T-helper 2 cell treated with Interferon-gamma antibody and Interleukin-4, amounts not matched to agents 5 μg/mL and 100 μg/mL, for 36 hours (primary cell): Measurements from ENCODE around the gene TMEM143.
A peak's percentile ranks its signal among the peaks of the same experiment; 100 is the strongest.
"Not testable (repeated sequence)": the region's sequence is repeated elsewhere in the genome, so short reads cannot be mapped to it uniquely, and the experiment has no call there.

Experiments used
- DNase-seq: peaks from one replicate; pipeline ENCODE4 v3.0.0; 2021; ENCODE audit warnings: low spot score
- H3K27ac Mint-ChIP-seq: one replicate; pipeline ENCODE4 v1.8.0; 2021; ENCODE audit warnings: mild to moderate bottlenecking, mixed read lengths
- H3K27me3 Mint-ChIP-seq: one replicate; pipeline ENCODE4 v1.8.0; 2021; ENCODE audit warnings: low read depth, mixed read lengths
- H3K36me3 Mint-ChIP-seq: one replicate; pipeline ENCODE4 v1.8.0; 2021; ENCODE audit warnings: low read depth, mixed read lengths
- H3K4me1 Mint-ChIP-seq: one replicate; pipeline ENCODE4 v1.8.0; 2021; ENCODE audit warnings: low read depth, mixed read lengths
- H3K4me3 Mint-ChIP-seq: one replicate; pipeline ENCODE4 v1.8.0; 2022; ENCODE audit warnings: mild to moderate bottlenecking, moderate library complexity, mixed read lengths
- H3K9me3 Mint-ChIP-seq: one replicate; pipeline ENCODE4 v1.8.0; 2021; ENCODE audit warnings: mixed read lengths

Gene TMEM143

DNA sequence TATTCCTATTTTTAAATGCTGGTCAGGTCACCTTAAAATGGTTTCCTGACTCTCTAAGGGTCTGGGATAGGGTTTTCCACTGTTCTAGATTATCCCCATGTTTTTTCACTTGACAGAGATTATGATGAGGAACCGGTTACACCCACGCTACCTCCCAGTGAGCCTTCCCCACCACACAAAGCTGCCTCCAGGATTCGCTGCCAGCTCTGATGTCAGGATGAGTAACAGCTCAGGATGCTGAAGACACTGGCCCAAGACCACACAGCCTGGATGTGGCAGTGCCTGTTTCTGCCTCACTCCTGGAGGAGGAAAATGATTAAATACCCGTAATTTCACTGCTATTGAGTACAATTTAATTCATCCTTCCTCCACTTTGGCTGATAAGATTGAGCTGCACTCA is 70.9 kb downstream of the TMEM143 start:
- Mint-ChIP-seq H3K27me3 (no peaks in the 10 kb centered on the region), H3K27ac (peak overlapping the region; percentile 5), H3K36me3 (no peaks in the 10 kb centered on the region), H3K4me1 (peaks cover 6% of the 10 kb centered on the region), H3K9me3 (no peaks in the 10 kb centered on the region), H3K4me3 (no peak overlapping the region)
- no peak for DNase-seq

DNA sequence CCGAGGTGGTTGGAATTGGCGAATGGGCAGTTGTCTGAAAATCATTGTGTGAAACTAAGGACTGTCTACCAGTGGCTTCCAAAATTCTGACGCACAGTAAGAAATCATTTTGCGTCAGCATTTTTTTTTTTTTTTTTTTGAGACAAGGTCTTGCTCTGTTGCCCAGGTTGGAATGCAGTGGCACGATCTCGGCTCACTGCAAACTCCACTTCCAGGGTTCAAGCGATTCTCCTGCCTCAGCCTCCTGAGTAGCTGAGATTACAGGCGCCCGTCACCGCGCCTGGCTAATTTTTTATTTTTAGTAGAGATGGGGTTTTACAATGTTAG is 72.3 kb downstream of the TMEM143 start:
- not testable (repeated sequence) for H3K9me3 Mint-ChIP-seq, H3K4me1 Mint-ChIP-seq, H3K27me3 Mint-ChIP-seq, H3K27ac Mint-ChIP-seq, DNase-seq, H3K36me3 Mint-ChIP-seq
- H3K4me3 Mint-ChIP-seq: peak overlapping the region; percentile 84

DNA sequence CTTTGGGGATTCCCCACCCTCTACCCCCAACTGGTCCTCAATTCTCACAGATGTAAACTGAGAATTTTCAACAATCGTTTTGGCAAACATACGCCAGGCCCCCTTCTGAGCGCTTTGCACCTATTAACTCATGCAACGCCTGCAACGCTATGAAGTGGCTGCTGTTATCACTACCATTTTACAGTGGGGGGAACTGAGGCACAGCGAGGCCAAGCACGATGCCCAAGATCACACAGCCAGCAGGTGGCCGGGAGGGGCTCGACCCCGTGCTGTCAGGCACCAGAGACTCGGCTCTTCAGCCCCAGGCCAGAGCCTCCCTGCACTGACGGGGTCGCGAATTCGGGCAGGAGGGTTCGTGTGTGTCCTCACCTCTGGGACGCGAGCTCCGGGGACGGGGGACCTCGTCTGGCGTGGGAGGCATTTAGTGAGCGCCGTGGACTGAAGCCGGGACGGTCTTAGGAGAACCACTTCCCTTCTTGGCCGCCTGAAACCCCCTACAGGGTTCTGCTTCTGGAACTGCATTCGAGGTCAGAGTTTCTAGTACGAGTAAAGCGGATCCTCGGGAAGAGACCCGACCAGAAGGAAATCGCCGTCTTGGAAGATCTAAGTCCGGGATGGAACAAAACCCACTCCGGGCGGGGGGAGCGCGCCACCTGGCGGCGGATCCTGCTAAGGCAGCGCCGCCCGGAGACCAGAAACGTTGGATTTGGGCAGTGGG is 72.8 kb downstream of the TMEM143 start:
- Mint-ChIP-seq H3K27ac (no peak overlapping the region), H3K4me3 (peak overlapping the region; percentile 84), H3K9me3 (no peaks in the 10 kb centered on the region), H3K36me3 (no peaks in the 10 kb centered on the region), H3K4me1 (peaks cover 6% of the 10 kb centered on the region), H3K27me3 (no peaks in the 10 kb centered on the region)
- DNase-seq: peak; percentile 58

DNA sequence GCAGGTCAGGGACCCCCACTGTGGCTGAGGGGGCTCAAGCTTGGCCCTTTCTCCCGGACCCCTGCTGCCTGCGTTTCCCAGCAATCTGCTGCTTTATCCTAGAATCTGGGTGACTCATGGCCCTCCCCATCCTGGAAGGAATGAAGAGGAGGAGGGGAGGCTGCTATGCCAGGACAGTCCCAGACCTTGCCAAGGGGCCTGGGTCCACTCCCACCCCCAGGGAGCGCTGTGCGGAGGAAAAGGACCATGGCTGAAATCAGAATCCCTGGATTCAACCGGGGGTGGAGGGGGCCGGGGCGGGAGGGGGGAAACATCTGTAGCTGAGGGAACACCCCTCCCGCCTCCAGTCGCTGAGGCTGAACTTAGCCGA is 73.4 kb downstream of the TMEM143 start:
- Mint-ChIP-seq H3K9me3 (no peaks in the 10 kb centered on the region), H3K4me3 (no peak overlapping the region), H3K27ac (no peak overlapping the region), H3K36me3 (no peaks in the 10 kb centered on the region), H3K4me1 (peaks cover 6% of the 10 kb centered on the region), H3K27me3 (no peaks in the 10 kb centered on the region)
- no peak for DNase-seq

- H3K27ac Mint-ChIP-seq: no peak overlapping the region
- no peaks in the 10 kb centered on the region for H3K36me3 Mint-ChIP-seq
- peaks cover 6% of the 10 kb centered on the region for H3K4me1 Mint-ChIP-seq
- peaks cover 9% of the 10 kb centered on the region for H3K9me3 Mint-ChIP-seq
- DNase-seq: no peak
- no peak overlapping the region for H3K4me3 Mint-ChIP-seq
- H3K27me3 Mint-ChIP-seq: no peaks in the 10 kb centered on the region
Measured at GRCh38 chr19:48287748-48288147, 76.0 kb downstream of the TMEM143 start.

GRCh38 chr19:48284896-48285295 is 78.8 kb downstream of the TMEM143 start:
- Mint-ChIP-seq H3K4me1 (no peaks in the 10 kb centered on the region), H3K27ac (no peak overlapping the region), H3K27me3 (no peaks in the 10 kb centered on the region), H3K36me3 (no peaks in the 10 kb centered on the region), H3K4me3 (no peak overlapping the region), H3K9me3 (peaks cover 9% of the 10 kb centered on the region)
- no peak for DNase-seq

- Mint-ChIP-seq H3K4me3 (no peak overlapping the region), H3K9me3 (peaks cover 9% of the 10 kb centered on the region), H3K27me3 (no peaks in the 10 kb centered on the region), H3K27ac (no peak overlapping the region), H3K36me3 (no peaks in the 10 kb centered on the region), H3K4me1 (no peaks in the 10 kb centered on the region)
- DNase-seq: no peak
Measured at GRCh38 chr19:48283908-48284307, 79.8 kb downstream of the TMEM143 start.
